Diencephalon (tissue), 1 donor: ENCODE data around the gene EIF2A. TPM values are rescaled to one million over a fixed set of nuclear protein-coding genes. Genes with fewer than 3 reads are reported as not detected.

Experiments used
- total RNA-seq: library from RNA; depleted of rRNA; stranded (reverse); fragments of >200 nt; gene quantifications from one replicate; pipeline ENCODE4 v1.2.3, GENCODE V29; 2014

Gene EIF2A
- 119 TPM for total RNA-seq

DNA sequence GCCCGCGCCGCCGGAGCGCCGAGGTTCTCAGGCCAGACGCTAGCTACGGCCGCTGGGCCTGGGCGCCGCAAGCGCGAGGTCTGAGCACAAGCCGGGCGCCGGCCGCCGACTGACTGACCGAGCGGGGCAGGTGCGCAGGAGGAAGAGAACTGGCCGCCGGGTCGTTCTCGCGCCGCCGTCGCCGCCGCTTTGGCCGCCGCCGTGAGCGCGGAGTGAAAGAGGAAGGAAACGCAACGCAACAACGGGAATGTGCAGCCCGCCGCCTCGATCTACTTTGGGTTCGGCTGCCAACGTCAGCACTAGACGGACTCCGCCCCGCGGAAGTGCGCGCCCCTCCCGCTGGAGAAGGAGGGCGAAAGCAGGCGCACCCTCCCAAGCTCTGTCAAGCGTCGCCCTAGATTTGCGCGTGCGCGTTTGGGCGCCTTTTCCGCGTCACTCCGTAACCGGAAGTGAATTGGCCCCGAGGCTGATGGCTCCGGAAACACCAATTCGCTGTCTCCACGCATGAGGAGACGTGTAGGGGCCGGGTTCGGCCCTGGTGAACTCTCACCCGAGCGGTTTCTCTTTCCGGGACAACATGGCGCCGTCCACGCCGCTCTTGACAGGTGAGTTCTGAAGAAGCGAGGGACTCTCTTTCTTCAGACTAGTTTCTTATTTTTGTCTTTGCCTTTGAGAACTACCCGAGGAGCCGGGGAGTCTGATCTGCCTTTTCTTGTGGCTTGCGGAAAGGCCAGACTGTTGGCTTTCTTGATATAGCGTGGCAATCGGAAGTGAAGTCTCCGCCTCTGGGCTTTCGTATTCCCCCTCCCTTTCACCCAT, at the start of gene EIF2A, which contains the start of gene SERP1:
Gene EIF2A, plus strand, starts transcription at position 562 of the 819 bp plus-strand sequence. Its CDS starts 16 bp downstream, at position 578.
Gene SERP1, minus strand, starts transcription at position 271 of the 819 bp plus-strand sequence. CDS start 361 bp downstream, outside the sequence.

DNA sequence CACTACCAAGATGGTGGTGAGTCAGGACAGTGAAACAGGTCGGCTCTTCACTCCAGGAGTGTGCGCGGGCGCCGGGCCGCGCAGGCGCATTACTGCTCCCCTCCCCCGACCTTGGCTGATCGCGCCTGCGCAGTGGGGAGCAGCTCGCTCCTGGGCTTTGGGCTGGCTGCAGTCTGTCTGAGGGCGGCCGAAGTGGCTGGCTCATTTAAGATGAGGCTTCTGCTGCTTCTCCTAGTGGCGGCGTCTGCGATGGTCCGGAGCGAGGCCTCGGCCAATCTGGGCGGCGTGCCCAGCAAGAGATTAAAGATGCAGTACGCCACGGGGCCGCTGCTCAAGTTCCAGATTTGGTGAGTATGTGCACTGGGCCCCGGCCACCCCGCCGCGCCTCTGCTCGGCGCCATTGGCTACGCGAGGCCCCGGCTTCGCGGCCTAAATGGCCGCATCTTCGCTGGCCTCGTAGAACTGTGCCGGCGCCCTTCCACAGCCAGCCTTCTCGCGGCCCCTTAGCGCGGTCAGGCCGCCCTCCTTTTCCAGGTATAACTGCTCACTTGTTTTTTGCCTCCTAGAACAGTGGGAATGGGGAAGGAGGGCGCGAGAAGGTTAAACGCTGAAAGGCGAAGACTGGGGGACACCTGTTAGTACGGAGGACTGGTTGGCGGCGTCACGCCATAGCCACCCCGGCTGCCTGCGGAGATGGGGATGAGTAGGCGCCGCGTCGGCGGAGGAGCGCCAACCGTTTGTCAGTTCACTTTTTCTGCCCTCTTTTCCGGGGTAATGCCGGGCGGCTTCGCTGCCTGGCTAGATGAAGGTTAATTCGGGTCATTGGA, 56.8 kb downstream of the EIF2A start, which contains the start of gene SELENOT:
Gene SELENOT, plus strand, starts transcription at position 169 of the 827 bp plus-strand sequence. Its CDS starts 42 bp downstream, at position 211.

Other genes starting within 250 kb of the EIF2A start
- gene TSC22D2, start 138.5 kb upstream of the EIF2A start, total RNA-seq = 25.8 TPM
- gene SERP1, start 291 bp upstream of the EIF2A start, total RNA-seq = 84.4 TPM
- 144 TPM for gene SELENOT, start 56.5 kb downstream of the EIF2A start, total RNA-seq
- 0.46 TPM for gene ERICH6, start 157.1 kb downstream of the EIF2A start, total RNA-seq
- gene SIAH2, start 216.4 kb downstream of the EIF2A start, total RNA-seq = 25.4 TPM